MM.1S (cell line): Measurements from ENCODE around the gene DCLK2.

Experiments used
- DNase-seq: peaks from one replicate; pipeline ENCODE4 v3.0.0-alpha.2; 2015
- H2AFZ ChIP-seq: fragments of 300-600 bp; sonication (generic); 2 replicates; pipeline ENCODE4 v1.6.0; 2016; ENCODE audit warnings: antibody characterized with exemption, low read length
- H3F3A ChIP-seq: fragments of 300-600 bp; sonication (generic); 2 replicates; pipeline ENCODE4 v1.6.1; 2016; ENCODE audit warnings: mild to moderate bottlenecking, antibody characterized with exemption, low read length, moderate library complexity, mixed read lengths; ENCODE audit not compliant: insufficient read depth
- H3K27ac ChIP-seq: fragments of 300-600 bp; sonication (generic); 2 replicates; pipeline ENCODE4 v1.5.1; 2016; ENCODE audit warnings: mild to moderate bottlenecking, low read length
- H3K27me3 ChIP-seq: fragments of 300-600 bp; sonication (generic); replicated peaks from 2 replicates; pipeline ENCODE4 v1.6.0; 2016; ENCODE audit warnings: low read length; ENCODE audit not compliant: insufficient read depth
- H3K36me3 ChIP-seq: fragments of 300-600 bp; sonication (generic); replicated peaks from 2 replicates; pipeline ENCODE4 v1.6.1; 2016; ENCODE audit warnings: mild to moderate bottlenecking, low read length, mixed read lengths; ENCODE audit not compliant: insufficient read depth
- H3K4me1 ChIP-seq: fragments of 300-600 bp; sonication (generic); 2 replicates; pipeline ENCODE4 v1.6.1; 2016; ENCODE audit warnings: low read length, mixed read lengths
- H3K4me2 ChIP-seq: fragments of 300-600 bp; sonication (generic); 2 replicates; pipeline ENCODE4 v1.6.0; 2016; ENCODE audit warnings: low read depth, low read length
- H3K4me3 ChIP-seq: fragments of 300-600 bp; sonication (generic); 2 replicates; pipeline ENCODE4 v1.5.1; 2016; ENCODE audit warnings: low read length, mixed read lengths
- H3K79me2 ChIP-seq: fragments of 300-600 bp; sonication (generic); 2 replicates; pipeline ENCODE4 v1.6.1; 2016; ENCODE audit warnings: mixed run types, low read length, mixed read lengths
- H3K9ac ChIP-seq: fragments of 300-600 bp; sonication (generic); 2 replicates; pipeline ENCODE4 v1.6.1; 2016; ENCODE audit warnings: low read length, mixed read lengths
- H3K9me2 ChIP-seq: fragments of 300-600 bp; sonication (generic); replicated peaks from 2 replicates; pipeline ENCODE4 v1.6.1; 2016; ENCODE audit warnings: mild to moderate bottlenecking, low read length, mixed read lengths; ENCODE audit not compliant: insufficient read depth
- H3K9me3 ChIP-seq: fragments of 300-600 bp; sonication (generic); replicated peaks from 2 replicates; pipeline ENCODE4 v1.6.1; 2016; ENCODE audit warnings: mild to moderate bottlenecking, low read length, mixed read lengths; ENCODE audit not compliant: insufficient read depth
- H4K20me1 ChIP-seq: fragments of 300-600 bp; sonication (generic); 2 replicates; pipeline ENCODE4 v1.6.1; 2016; ENCODE audit warnings: mild to moderate bottlenecking, low read length, moderate library complexity, mixed read lengths; ENCODE audit not compliant: insufficient read depth
- CTCF ChIP-seq: fragments of 300-600 bp; sonication (generic); IDR thresholded peaks from 2 replicates; pipeline ENCODE4 v1.5.1; 2016; ENCODE audit warnings: antibody characterized with exemption, low read length, mixed read lengths
- EZH2 ChIP-seq: fragments of 300-600 bp; sonication (generic); optimal IDR thresholded peaks from 2 replicates; pipeline ENCODE3; 2017; ENCODE audit warnings: low read depth, mild to moderate bottlenecking, antibody characterized with exemption, low read length, mixed read lengths
- EZH2phosphoT487 ChIP-seq: fragments of 300-600 bp; sonication (generic); IDR thresholded peaks from 2 replicates; pipeline ENCODE4 v1.6.1; 2018; ENCODE audit warnings: antibody characterized with exemption, low read length

DCLK2 gene

GRCh38 chr4:150207871-150208270, 129.6 kb downstream of the DCLK2 start:
- H4K20me1 ChIP-seq = no peaks in the 10 kb centered on the region
- H2AFZ ChIP-seq = no peak overlapping the region
- no peak overlapping the region for H3K9ac ChIP-seq
- peaks cover 6% of the 10 kb centered on the region; the same call in 1 of the 2 replicates for H3F3A ChIP-seq
- peaks cover 11% of the 10 kb centered on the region for H3K4me1 ChIP-seq
- no peak overlapping the region for H3K4me2 ChIP-seq
- no peaks in the 10 kb centered on the region for H3K9me2 ChIP-seq
- H3K36me3 ChIP-seq = no peaks in the 10 kb centered on the region
- no peak overlapping the region for H3K27ac ChIP-seq
- no peaks in the 10 kb centered on the region for H3K9me3 ChIP-seq
- no peak for DNase-seq
- H3K79me2 ChIP-seq = no peaks in the 10 kb centered on the region
- H3K27me3 ChIP-seq = peaks cover 12% of the 10 kb centered on the region
- TF ChIP-seq EZH2 = no peak
- no peak for TF ChIP-seq EZH2phosphoT487
- no peak for TF ChIP-seq CTCF
- H3K4me3 ChIP-seq = no peak overlapping the region

GRCh38 chr4:150209140-150209829, 131.0 kb downstream of the DCLK2 start:
- Histone ChIP-seq H3K9me3 (no peaks in the 10 kb centered on the region), H4K20me1 (no peaks in the 10 kb centered on the region), H3K9me2 (no peaks in the 10 kb centered on the region), H3K36me3 (no peaks in the 10 kb centered on the region), H3K79me2 (no peaks in the 10 kb centered on the region), H3K27ac (no peak overlapping the region), H3F3A (peaks cover 11% of the 10 kb centered on the region), H3K9ac (no peak overlapping the region), H3K4me1 (peaks cover 20% of the 10 kb centered on the region), H2AFZ (no peak overlapping the region), H3K4me2 (no peak overlapping the region), H3K4me3 (no peak overlapping the region), H3K27me3 (peaks cover 12% of the 10 kb centered on the region)
- DNase-seq = peak; percentile 42
- TF ChIP-seq CTCF (peak; percentile 47), EZH2phosphoT487 (no peak)

- TF ChIP-seq CTCF = no peak
- TF ChIP-seq EZH2 = no peak
- TF ChIP-seq EZH2phosphoT487 = no peak
- H3K79me2 ChIP-seq = no peaks in the 10 kb centered on the region
- H3K4me1 ChIP-seq = peaks cover 20% of the 10 kb centered on the region
- H4K20me1 ChIP-seq = no peaks in the 10 kb centered on the region
- no peak overlapping the region for H3K9ac ChIP-seq
- H3K4me3 ChIP-seq = no peak overlapping the region
- no peaks in the 10 kb centered on the region for H3K9me3 ChIP-seq
- no peaks in the 10 kb centered on the region for H3K9me2 ChIP-seq
- no peak overlapping the region for H3K27ac ChIP-seq
- peaks cover 12% of the 10 kb centered on the region for H3K27me3 ChIP-seq
- H3K4me2 ChIP-seq = no peak overlapping the region
- no peaks in the 10 kb centered on the region for H3K36me3 ChIP-seq
- no peak for DNase-seq
- no peak overlapping the region for H2AFZ ChIP-seq
- peaks cover 11% of the 10 kb centered on the region for H3F3A ChIP-seq
These were observed 132.8 kb downstream of the DCLK2 start for GRCh38 chr4:150211016-150211415.
